Transverse colon (tissue), 4 donors: Measurements from ENCODE around the gene LPO. TPM values are rescaled to one million over a fixed set of nuclear protein-coding genes. Genes with fewer than 3 reads are reported as not detected.

ENCODE experiments used
- DNase-seq: peaks from one replicate; pipeline ENCODE4 v3.0.0-alpha.2; 2019
- H3K27ac ChIP-seq, 4 donors: fragments of 200-600 bp; sonication (generic); 2 replicates each; pipeline ENCODE4 v1.5.1; 2016 to 2018; ENCODE audit warnings: inconsistent platforms in 4 of 4
- H3K27me3 ChIP-seq: fragments of 200-600 bp; sonication (generic); 2 replicates; pipeline ENCODE4 v1.5.1; 2017; ENCODE audit warnings: inconsistent platforms
- H3K36me3 ChIP-seq, 4 donors: fragments of 200-600 bp; sonication (generic); 2 replicates each; pipeline ENCODE4 v1.5.1; 2017 to 2019; ENCODE audit warnings: inconsistent platforms in 4 of 4
- H3K4me1 ChIP-seq, 4 donors: fragments of 200-600 bp; sonication (generic); 2 replicates each; pipeline ENCODE4 v1.5.1; 2017 to 2020; ENCODE audit warnings: inconsistent platforms in 4 of 4
- H3K4me3 ChIP-seq, 4 donors: fragments of 200-600 bp; sonication (generic); 1 replicate in 1 of 4; 2 replicates in 3 of 4; pipeline versions ENCODE4 v1.5.1 to v1.6.1; 2017 to 2019; ENCODE audit warnings: inconsistent platforms in 4 of 4
- H3K9me3 ChIP-seq, 2 donors: fragments of 200-600 bp; sonication (generic); 2 replicates each; pipeline ENCODE4 v1.5.1; 2017 to 2019; ENCODE audit warnings: inconsistent platforms in 2 of 2
- EP300 ChIP-seq: sonication (generic); formaldehyde crosslinking; IDR thresholded peaks from one replicate; pipeline ENCODE4 v1.6.1; 2017; ENCODE audit warnings: antibody characterized with exemption, low read depth
- POLR2A ChIP-seq: fragments of 450-650 bp; IDR thresholded peaks from one replicate; pipeline ENCODE4 v1.6.1; 2016; ENCODE audit warnings: antibody characterized with exemption, mild to moderate bottlenecking, moderate library complexity
- POLR2AphosphoS5 ChIP-seq, 3 donors: sonication (generic); formaldehyde crosslinking; IDR thresholded peaks; one replicate each; pipeline ENCODE4 v1.6.1; 2016; ENCODE audit warnings: antibody characterized with exemption in 3 of 3
- WGBS, 2 donors: methylation state at CpG; one replicate each; pipeline ENCODE4 v1.1.5; 2018; ENCODE audit warnings: low coverage in 1 of 2; 5-methylcytosine and 5-hydroxymethylcytosine counted together
- in situ Hi-C, 4 donors: fragments of 200-750 bp; cut with MboI; loops; one replicate each; pipeline versions ENCODE4 v1.15.0 to v1.15.1; 2017; ENCODE audit warnings: low sequenced_read_pairs in 3 of 4, low pct_ligation_motif_present in 1 of 4, low pct_unique_long_range_greater_than_20kb in 1 of 4
- intact Hi-C: fragments of 100-400 bp; cut with DNase I; formaldehyde crosslinking; loops from one replicate; pipeline ENCODE4 v1.15.1; 2023; ENCODE audit warnings: low total_unique reads
- total RNA-seq, 4 donors: library from RNA; depleted of rRNA; stranded (reverse); fragments of >200 nt; gene quantifications; one replicate each; pipeline ENCODE4 v1.1.0, GENCODE V29; 2016
- TF ChIP-seq, protein P1 (sequence below), 5 experiments: fragments of 200-600 bp in 3 of 5; fragments of 450-650 bp in 2 of 5; sonication (generic) in 3 of 5; IDR thresholded peaks; 1 replicate in 2 of 5; 2 replicates in 3 of 5; pipeline ENCODE4 v1.5.1; 2016 to 2017; ENCODE audit warnings: antibody characterized with exemption in 5 of 5, inconsistent platforms in 3 of 5, mild to moderate bottlenecking in 2 of 5, moderate library complexity in 1 of 5

Gene LPO
- total RNA-seq: not detected

DNA sequence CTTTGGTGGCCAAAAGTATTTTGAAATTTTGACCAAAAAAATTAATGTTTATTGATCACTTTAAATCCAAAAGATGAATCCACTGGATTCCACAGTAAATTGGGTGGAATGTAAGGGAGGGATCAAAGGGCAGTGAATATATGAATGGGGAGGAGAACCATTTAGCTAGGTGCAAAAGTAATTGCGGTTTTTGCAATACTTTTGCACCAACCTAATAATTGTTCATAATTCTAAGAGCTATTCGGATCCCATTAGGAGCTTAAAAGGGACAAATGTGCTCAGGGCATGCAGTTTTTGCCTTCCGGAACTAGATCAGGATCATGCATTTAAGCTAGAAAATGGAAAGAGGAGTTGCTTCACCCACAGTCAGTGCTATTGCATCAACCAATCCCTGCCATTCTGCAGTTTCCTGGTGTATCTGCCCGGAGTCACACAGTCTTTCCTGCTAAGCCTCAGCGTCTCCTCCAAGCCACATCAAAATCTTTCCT, at the start of gene LPO:
Gene LPO (plus strand): TSS at position 438 of the 488 bp plus-strand sequence. CDS start 4,396 bp downstream, outside the sequence.
- no peak for TF ChIP-seq POLR2A
- TF ChIP-seq EP300: no peak
- TF ChIP-seq, protein P1, sequence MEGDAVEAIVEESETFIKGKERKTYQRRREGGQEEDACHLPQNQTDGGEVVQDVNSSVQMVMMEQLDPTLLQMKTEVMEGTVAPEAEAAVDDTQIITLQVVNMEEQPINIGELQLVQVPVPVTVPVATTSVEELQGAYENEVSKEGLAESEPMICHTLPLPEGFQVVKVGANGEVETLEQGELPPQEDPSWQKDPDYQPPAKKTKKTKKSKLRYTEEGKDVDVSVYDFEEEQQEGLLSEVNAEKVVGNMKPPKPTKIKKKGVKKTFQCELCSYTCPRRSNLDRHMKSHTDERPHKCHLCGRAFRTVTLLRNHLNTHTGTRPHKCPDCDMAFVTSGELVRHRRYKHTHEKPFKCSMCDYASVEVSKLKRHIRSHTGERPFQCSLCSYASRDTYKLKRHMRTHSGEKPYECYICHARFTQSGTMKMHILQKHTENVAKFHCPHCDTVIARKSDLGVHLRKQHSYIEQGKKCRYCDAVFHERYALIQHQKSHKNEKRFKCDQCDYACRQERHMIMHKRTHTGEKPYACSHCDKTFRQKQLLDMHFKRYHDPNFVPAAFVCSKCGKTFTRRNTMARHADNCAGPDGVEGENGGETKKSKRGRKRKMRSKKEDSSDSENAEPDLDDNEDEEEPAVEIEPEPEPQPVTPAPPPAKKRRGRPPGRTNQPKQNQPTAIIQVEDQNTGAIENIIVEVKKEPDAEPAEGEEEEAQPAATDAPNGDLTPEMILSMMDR (IDR thresholded peaks at IDR 0.05): no peak
- no peak for TF ChIP-seq POLR2AphosphoS5 (IDR thresholded peaks at IDR 0.05)
- in situ Hi-C loops: loop anchor here in 1 of 4 donors (25.0 kb wide), 1 partner anchor 101 kb away; the partner anchor contains the start of gene OR4D1
- H3K36me3 ChIP-seq: no peaks in the 10 kb centered on the region
- DNase-seq: no peak
- H3K27me3 ChIP-seq: peaks cover 71% of the 10 kb centered on the region
- H3K4me1 ChIP-seq: no peaks in the 10 kb centered on the region
- no peaks in the 10 kb centered on the region for H3K9me3 ChIP-seq
- 78 to 84% methylated on average over 3 to 5 of the region's 5 CpGs for WGBS, 2 donors
- intact Hi-C loops: no loop called here
- no peak within 1 kb of the TSS for H3K27ac ChIP-seq
- H3K4me3 ChIP-seq: no peak within 1 kb of the TSS

DNA sequence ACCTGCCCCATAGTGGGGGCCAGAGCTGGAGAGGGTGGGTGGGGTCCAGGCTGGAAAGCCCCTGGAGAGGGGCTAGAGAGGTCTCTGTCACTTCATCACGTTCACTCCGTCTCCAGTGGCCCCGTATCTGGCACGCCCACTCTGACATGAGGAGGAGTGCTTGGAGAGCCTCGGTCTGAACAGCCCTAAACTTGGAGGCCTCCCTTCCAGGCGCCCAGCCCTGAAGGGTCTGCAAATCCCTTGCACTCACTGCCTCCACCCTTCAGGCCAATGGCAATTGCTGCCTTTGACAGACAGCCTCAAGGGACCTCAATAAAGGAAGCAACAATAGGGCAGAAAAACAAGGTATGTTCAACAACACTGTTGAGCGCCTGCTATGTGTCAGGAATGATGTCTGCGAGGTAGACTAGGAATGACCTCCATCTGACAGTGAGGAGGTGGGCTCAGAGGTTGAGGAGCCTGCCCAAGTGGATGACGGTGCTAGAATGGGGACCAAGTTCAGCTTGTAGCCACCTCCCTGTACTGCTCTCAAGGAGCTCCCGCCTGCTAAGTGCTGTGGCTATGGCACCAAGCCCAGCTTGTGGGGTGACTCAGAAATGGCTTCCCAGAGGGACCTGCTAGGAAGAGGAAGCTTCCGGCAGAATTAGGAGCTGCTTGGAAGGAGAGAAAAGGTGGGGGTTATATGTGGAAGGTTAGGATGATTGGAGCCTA, 48.8 kb upstream of the LPO start:
- TF ChIP-seq POLR2AphosphoS5 (IDR thresholded peaks at IDR 0.05) (no peak), POLR2A (no peak), EP300 (no peak)
- TF ChIP-seq, protein P1 (IDR thresholded peaks at IDR 0.05): no peak
- Histone ChIP-seq H3K4me3 (no peak overlapping the region), H3K4me1 (no peaks in the 10 kb centered on the region), H3K9me3 (no peaks in the 10 kb centered on the region), H3K36me3 (no peaks in the 10 kb centered on the region), H3K27me3 (peaks cover 11% of the 10 kb centered on the region), H3K27ac (no peak overlapping the region)
- intact Hi-C loops: no loop called here
- no peak for DNase-seq
- WGBS, 2 donors: 58 to 59% methylated on average over 4 to 11 of the region's 11 CpGs
- in situ Hi-C loops: no loop called here

DNA sequence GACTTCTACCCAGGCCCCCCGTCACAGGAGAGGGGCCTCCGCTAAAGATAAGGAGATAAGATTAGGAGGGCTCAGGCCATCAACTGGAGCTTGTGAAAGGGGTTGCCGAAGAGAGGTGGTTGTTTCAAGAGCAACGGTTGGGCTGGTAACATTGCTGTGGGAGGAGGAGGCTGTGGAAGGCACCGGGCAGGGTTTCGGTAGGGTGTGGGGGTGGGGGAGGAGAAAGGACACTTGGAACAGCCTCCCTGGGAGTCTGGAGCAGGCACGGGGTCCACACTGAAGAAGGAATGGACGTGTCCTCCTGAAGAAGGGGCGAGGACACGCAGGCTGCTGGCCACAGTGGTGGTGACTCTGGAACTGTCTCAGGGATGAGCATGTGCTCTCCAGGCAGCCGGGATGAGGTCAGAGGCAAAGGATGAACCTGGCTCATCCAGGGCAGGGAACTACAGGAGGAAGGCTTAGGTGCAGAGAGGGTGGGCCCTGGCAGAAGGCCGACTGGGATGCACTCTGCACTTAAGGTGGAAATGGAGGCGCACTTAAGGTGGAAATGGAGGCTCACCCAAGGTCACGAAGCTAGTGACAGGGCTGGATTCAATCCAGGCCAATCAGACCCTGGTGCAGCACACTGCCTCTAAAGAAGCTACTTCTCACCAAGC, 47.0 kb upstream of the LPO start:
- intact Hi-C loops (no loop called here), in situ Hi-C loops (no loop called here)
- TF ChIP-seq POLR2A: no peak
- TF ChIP-seq EP300: no peak
- TF ChIP-seq, protein P1 (IDR thresholded peaks at IDR 0.05): no peak
- TF ChIP-seq POLR2AphosphoS5 (IDR thresholded peaks at IDR 0.05): no peak
- no peak overlapping the region for H3K4me3 ChIP-seq
- no peak overlapping the region for H3K27ac ChIP-seq
- peaks cover 11% of the 10 kb centered on the region for H3K27me3 ChIP-seq
- no peaks in the 10 kb centered on the region for H3K9me3 ChIP-seq
- H3K36me3 ChIP-seq: no peaks in the 10 kb centered on the region
- no peaks in the 10 kb centered on the region for H3K4me1 ChIP-seq
- WGBS, 2 donors: 55% methylated on average over 14 of the region's 14 CpGs; no CpG with 5 or more reads in 1 of the 2 donors
- no peak for DNase-seq

DNA sequence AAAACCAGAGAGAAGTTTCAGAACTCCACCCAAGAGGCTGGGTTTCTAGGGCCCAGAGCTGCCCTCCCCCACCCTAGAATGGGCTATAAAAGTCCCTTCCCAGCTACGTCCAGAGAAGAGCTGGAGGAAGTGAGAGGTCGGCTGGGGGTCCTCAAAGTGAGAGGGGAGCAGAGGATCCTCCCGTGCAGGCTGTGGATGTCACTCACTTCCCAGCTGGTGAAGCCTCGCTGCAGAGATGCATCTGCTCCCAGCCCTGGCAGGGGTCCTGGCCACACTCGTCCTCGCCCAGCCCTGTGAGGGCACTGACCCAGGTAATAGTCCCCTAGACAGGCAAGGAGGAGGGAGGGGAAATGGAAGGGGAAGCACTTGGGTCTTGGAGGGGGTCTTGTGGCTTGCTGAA, 45.8 kb upstream of the LPO start, which contains the start of gene EPX:
Gene EPX (plus strand): TSS at position 115 of the 400 bp plus-strand sequence. CDS start 121 bp downstream, at position 236.
- no peak within 1 kb of the TSS for H3K27ac ChIP-seq
- no peaks in the 10 kb centered on the region for H3K4me1 ChIP-seq
- intact Hi-C loops: no loop called here
- no peak for DNase-seq
- in situ Hi-C loops: no loop called here
- H3K36me3 ChIP-seq: no peaks in the 10 kb centered on the region
- peaks cover 21% of the 10 kb centered on the region for H3K27me3 ChIP-seq
- no peak for TF ChIP-seq EP300
- 22% methylated on average over 6 of the region's 6 CpGs; no CpG with 5 or more reads in 1 of the 2 donors for WGBS, 2 donors
- H3K4me3 ChIP-seq: no peak within 1 kb of the TSS
- no peaks in the 10 kb centered on the region for H3K9me3 ChIP-seq
